Omental fat pad (tissue), 4 donors: ENCODE data around the gene SCAPER. TPM values are rescaled to one million over a fixed set of nuclear protein-coding genes. Genes with fewer than 3 reads are reported as not detected.

ENCODE experiments used
- ATAC-seq: fragments of 150-250 bp; one replicate; pipeline ENCODE4 v1.9.1; 2016; ENCODE audit warnings: mild to moderate bottlenecking, moderate library complexity; ENCODE audit not compliant: low FRiP score
- DNase-seq: peaks from one replicate; pipeline ENCODE4 v3.0.0-alpha.2; 2019; ENCODE audit warnings: low spot score
- CTCF ChIP-seq, 3 donors: fragments of 450-650 bp; IDR thresholded peaks; one replicate each; pipeline ENCODE4 v1.5.1; 2016 to 2017; ENCODE audit warnings: antibody characterized with exemption in 3 of 3, mild to moderate bottlenecking in 3 of 3, moderate library complexity in 2 of 3
- total RNA-seq, 4 donors: library from RNA; depleted of rRNA; stranded (reverse); fragments of >200 nt; gene quantifications; one replicate each; pipeline ENCODE4 v1.1.0, GENCODE V29; 2016

The SCAPER gene
- total RNA-seq, 4 donors from 2014 or later, result 11.2 to 33.4 (median 22.6) TPM

GRCh38 chr15:76391309-76391708 lies 513.8 kb downstream of the SCAPER start:
- ATAC-seq (no peak), DNase-seq (no peak)
- TF ChIP-seq CTCF (IDR thresholded peaks at IDR 0.05), result no peak

GRCh38 chr15:76390571-76390970 lies 514.6 kb downstream of the SCAPER start:
- no peak for DNase-seq
- no peak for TF ChIP-seq CTCF (IDR thresholded peaks at IDR 0.05)
- no peak for ATAC-seq

- DNase-seq (no peak), ATAC-seq (no peak)
- no peak for TF ChIP-seq CTCF (IDR thresholded peaks at IDR 0.05)
These were observed 518.2 kb downstream of the SCAPER start for GRCh38 chr15:76386926-76387325.

DNA sequence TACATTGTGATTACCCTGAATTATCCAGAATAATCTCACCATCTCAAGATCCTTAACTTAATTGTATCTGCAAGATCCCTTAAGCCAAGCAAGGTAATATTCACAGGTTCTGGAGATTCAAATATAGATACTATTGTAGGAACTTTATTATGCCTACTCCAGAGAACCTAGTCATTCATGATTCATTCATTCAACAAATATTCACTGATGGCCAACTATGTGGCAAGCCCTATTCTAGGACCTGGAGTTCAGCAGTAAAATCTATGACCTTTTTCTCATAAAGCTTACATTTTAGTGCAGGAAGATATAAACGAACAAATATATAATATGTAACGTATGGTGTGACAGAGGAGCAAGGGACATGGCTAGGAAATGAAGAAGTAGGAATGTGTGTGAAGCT lies 519.0 kb downstream of the SCAPER start:
- no peak for TF ChIP-seq CTCF (IDR thresholded peaks at IDR 0.05)
- ATAC-seq (no peak), DNase-seq (no peak)

DNA sequence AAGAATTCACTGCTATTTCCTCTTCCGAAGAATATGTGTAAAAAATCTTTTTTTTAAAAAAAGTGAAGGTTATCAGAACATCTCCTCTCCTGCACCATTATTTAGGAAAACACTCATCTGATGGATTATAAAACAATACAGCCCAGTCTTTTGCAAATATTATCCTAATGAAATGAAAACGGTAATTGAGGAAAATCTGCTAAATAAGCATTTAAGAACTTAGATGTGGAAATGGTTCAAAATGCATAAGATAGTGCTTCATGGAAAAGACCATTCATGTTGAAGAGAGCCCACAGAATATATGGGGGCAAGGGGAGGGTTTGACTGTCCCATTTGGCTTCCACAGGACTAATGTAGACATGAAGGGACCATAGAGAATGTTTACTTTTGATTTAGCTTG lies 520.7 kb downstream of the SCAPER start:
- no peak for ATAC-seq
- no peak for DNase-seq
- TF ChIP-seq CTCF (IDR thresholded peaks at IDR 0.05), result no peak

DNA sequence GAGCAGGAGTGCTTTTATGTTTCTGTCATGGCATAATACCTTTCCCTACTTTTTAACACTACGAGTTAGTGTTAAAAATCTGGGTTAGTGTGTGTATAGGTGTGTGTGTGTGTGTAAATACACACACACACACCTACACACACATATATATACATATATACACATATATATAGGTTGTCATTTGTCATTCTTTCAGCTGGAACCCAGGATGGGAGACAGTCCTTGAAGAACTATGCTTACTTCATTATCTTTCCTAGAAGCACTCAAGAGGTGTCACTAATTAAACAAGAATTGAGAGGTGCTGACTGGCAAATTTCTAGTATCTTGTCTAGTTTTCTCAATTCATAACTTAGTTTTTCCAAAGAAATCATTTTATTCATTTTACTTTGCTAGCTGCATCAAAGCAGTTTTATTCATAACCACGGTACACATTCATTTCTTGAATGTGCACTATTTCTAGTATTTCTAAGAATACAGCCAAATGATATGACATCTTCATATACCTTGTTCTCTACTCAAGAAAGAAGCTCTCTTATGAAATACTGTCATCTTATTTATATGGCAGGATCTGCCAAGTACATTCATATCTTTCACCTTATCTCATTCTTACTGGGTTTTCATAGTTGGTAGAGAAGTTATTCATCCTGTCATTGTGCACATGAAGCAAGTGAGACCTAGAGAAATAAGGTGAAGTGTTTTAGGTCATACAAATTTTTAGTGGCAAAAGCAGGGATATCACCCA lies 522.0 kb downstream of the SCAPER start:
- ATAC-seq (no peak), DNase-seq (no peak)
- TF ChIP-seq CTCF (IDR thresholded peaks at IDR 0.05), result no peak

DNA sequence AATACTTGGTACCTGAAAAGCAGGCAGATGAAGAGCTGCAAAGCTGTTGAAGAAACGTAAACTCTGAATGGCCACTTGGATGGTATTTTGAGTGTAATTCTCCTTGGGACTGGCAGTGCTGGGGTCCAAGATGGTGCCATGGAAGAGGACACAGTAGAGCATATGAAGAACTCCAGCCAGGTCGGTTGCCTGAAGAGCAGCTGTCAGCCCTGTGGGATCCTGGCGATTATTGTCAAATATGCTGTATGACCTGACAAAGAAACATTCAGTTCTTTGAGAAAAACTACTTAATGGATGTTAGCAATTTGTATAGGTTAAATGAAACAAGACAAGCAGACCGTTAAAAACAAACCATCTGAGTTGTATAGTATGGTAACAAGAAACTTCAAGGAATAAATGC lies 523.8 kb downstream of the SCAPER start:
- TF ChIP-seq CTCF (IDR thresholded peaks at IDR 0.05), result no peak
- DNase-seq (no peak), ATAC-seq (no peak)
